Measurements from ENCODE around the gene MED13.
"Not testable (repeated sequence)": the region's sequence is repeated elsewhere in the genome, so short reads cannot be mapped to it uniquely, and the experiment has no call there.

Gene MED13

GRCh38 chr17:62090021-62090824 lies 25.1 kb upstream of the MED13 start:
- no peak for DNase-seq (ENCODE audit: low spot score)

- DNase-seq (ENCODE audit: low spot score), result no peak
Measured at GRCh38 chr17:62089334-62089733, 24.3 kb upstream of the MED13 start.

GRCh38 chr17:62086737-62087136 lies 21.7 kb upstream of the MED13 start:
- DNase-seq (ENCODE audit: low spot score), result no peak

- no peak for DNase-seq (ENCODE audit: low spot score)
Measured at GRCh38 chr17:62085511-62086408, 20.7 kb upstream of the MED13 start.

GRCh38 chr17:62084585-62084984 lies 19.5 kb upstream of the MED13 start:
- DNase-seq (ENCODE audit: low spot score), result no peak

- no peak for DNase-seq (ENCODE audit: low spot score)
Measured at GRCh38 chr17:62083651-62084050, 18.6 kb upstream of the MED13 start.

- DNase-seq (ENCODE audit: low spot score), result no peak
Measured at GRCh38 chr17:62080647-62081046, 15.6 kb upstream of the MED13 start.

- no peak for DNase-seq (ENCODE audit: low spot score)
Measured at GRCh38 chr17:62078009-62078408, 12.9 kb upstream of the MED13 start.

- no peak for DNase-seq (ENCODE audit: low spot score)
Measured at GRCh38 chr17:62076864-62077788, 12.0 kb upstream of the MED13 start.

GRCh38 chr17:62075308-62075815 lies 10.3 kb upstream of the MED13 start:
- no peak for DNase-seq (ENCODE audit: low spot score)

- no peak for DNase-seq (ENCODE audit: low spot score)
Measured at GRCh38 chr17:62073993-62074392, 8.9 kb upstream of the MED13 start.

- DNase-seq (ENCODE audit: low spot score), result not testable (repeated sequence)
Measured at GRCh38 chr17:62072855-62073254, 7.8 kb upstream of the MED13 start.

GRCh38 chr17:62070900-62071299 lies 5.8 kb upstream of the MED13 start:
- no peak for DNase-seq (ENCODE audit: low spot score)

GRCh38 chr17:62067165-62068145 lies 2.4 kb upstream of the MED13 start:
- no peak for DNase-seq (ENCODE audit: low spot score)

- peak; percentile 97 for DNase-seq (ENCODE audit: low spot score)
Measured at GRCh38 chr17:62065611-62066468, 762 bp upstream of the MED13 start.

GRCh38 chr17:62064029-62064790 lies 868 bp downstream of the MED13 start:
- peak; percentile 19 for DNase-seq (ENCODE audit: low spot score)

- DNase-seq (ENCODE audit: low spot score), result no peak
Measured at GRCh38 chr17:62062944-62063343, 2.1 kb downstream of the MED13 start.

- no peak for DNase-seq (ENCODE audit: low spot score)
Measured at GRCh38 chr17:62062302-62062701, 2.8 kb downstream of the MED13 start.

- DNase-seq (ENCODE audit: low spot score), result peak; percentile 14
Measured at GRCh38 chr17:62059414-62059813, 5.7 kb downstream of the MED13 start.

All from cerebellar cortex (tissue), 1 donor.